Esophagus muscularis mucosa (tissue), 4 donors: Measurements from ENCODE around the gene SLC35A3. TPM values are rescaled to one million over a fixed set of nuclear protein-coding genes. Genes with fewer than 3 reads are reported as not detected.

Experiments
- DNase-seq: peaks from one replicate; pipeline ENCODE4 v3.0.0-alpha.2; 2017; ENCODE audit errors: extremely low spot score
- H3K27ac ChIP-seq, 4 donors: fragments of 200-600 bp; sonication (generic); replicated peaks in 1 of 4; 1 replicate in 3 of 4; 2 replicates in 1 of 4; pipeline ENCODE4 v1.5.1; 2016 to 2019; ENCODE audit warnings: mild to moderate bottlenecking in 1 of 4
- H3K27me3 ChIP-seq, 4 donors: fragments of 200-600 bp; sonication (generic); one replicate each; pipeline versions ENCODE4 v1.5.1 to v1.6.0; 2016 to 2019
- H3K36me3 ChIP-seq, 4 donors: fragments of 200-600 bp; sonication (generic); one replicate each; pipeline ENCODE4 v1.5.1; 2016 to 2019
- H3K4me1 ChIP-seq, 4 donors: fragments of 200-600 bp; sonication (generic); one replicate each; pipeline ENCODE4 v1.5.1; 2016 to 2019
- H3K4me3 ChIP-seq, 4 donors: fragments of 200-600 bp; sonication (generic); 1 replicate in 2 of 4; 2 replicates in 2 of 4; pipeline ENCODE4 v1.5.1; 2016 to 2019; ENCODE audit warnings: mild to moderate bottlenecking in 4 of 4, moderate library complexity in 1 of 4
- H3K9me3 ChIP-seq, 4 donors: fragments of 200-600 bp; sonication (generic); 1 replicate in 3 of 4; 2 replicates in 1 of 4; pipeline ENCODE4 v1.5.1; 2016 to 2019
- EP300 ChIP-seq: sonication (generic); formaldehyde crosslinking; IDR thresholded peaks from one replicate; pipeline ENCODE4 v1.6.1; 2017; ENCODE audit warnings: antibody characterized with exemption
- POLR2A ChIP-seq: fragments of 450-650 bp; IDR thresholded peaks from one replicate; pipeline ENCODE4 v1.6.1; 2017; ENCODE audit warnings: antibody characterized with exemption, moderate library complexity, mild to moderate bottlenecking, low read depth
- POLR2AphosphoS5 ChIP-seq, 2 donors: sonication (generic); formaldehyde crosslinking; IDR thresholded peaks; one replicate each; pipeline ENCODE4 v1.6.1; 2017; ENCODE audit warnings: antibody characterized with exemption in 2 of 2
- WGBS: methylation state at CpG from one replicate; pipeline ENCODE4 v1.1.5; 2018; 5-methylcytosine and 5-hydroxymethylcytosine counted together
- intact Hi-C: fragments of 100-400 bp; cut with DNase I; formaldehyde crosslinking; loops from one replicate; pipeline ENCODE4 v1.15.1; 2023
- total RNA-seq, 4 donors: library from RNA; depleted of rRNA; stranded (reverse); fragments of >200 nt; gene quantifications; one replicate each; pipeline versions ENCODE4 v1.1.0 to v1.2.1, GENCODE V29; 2016
- TF ChIP-seq, protein P1 (sequence below), 3 experiments: fragments of 200-600 bp in 2 of 3; fragments of 450-650 bp in 1 of 3; sonication (generic) in 2 of 3; IDR thresholded peaks; one replicate each; pipeline ENCODE4 v1.5.1; 2017 to 2019; ENCODE audit warnings: antibody characterized with exemption in 3 of 3, mild to moderate bottlenecking in 2 of 3, moderate library complexity in 1 of 3

SLC35A3 gene
- total RNA-seq, 4 donors from 2014 or later = 16.8 to 24.6 (median 22.9) TPM

DNA sequence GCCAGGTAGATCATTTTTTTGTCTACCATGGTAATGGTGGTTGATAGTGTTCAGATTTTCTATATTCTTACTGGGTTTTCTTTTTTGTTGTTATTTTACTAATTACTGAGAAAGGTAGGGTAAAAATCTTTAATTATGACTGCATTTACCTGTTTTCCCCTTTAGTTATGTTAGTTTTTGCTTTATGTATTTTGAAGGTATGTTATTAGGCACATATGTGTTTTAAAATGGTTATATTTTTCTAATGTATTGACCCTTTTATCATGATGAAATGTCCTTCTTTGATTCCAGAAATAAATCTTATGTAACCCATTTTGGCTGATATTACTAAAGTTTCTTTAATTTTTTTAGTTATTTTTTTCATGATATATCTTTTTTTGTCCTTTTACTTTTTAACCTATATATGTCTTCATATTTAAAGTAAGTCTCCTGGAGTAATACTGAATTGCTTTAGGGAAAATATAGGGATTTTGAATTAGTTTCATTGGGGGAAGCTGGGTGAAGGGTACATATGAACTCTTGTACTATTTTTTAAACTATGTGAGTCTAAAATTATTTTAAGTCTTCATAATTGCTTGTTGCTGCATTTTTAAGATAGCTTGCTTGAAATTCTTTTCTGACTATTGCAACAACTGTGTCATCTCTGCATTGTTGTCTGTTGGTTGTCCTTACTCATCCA lies 22.4 kb downstream of the SLC35A3 start:
- DNase-seq = no peak
- H3K4me1 ChIP-seq = peaks cover 0 to 5% (median 1%) of the 10 kb centered on the region in 4 donors
- H3K36me3 ChIP-seq = peaks cover 0 to 23% (median 12%) of the 10 kb centered on the region in 4 donors
- intact Hi-C loops = no loop called here
- H3K4me3 ChIP-seq = no peak overlapping the region
- H3K9me3 ChIP-seq = peaks cover 0 to 13% (median 2%) of the 10 kb centered on the region in 4 donors
- TF ChIP-seq POLR2A (no peak), POLR2AphosphoS5 (IDR thresholded peaks at IDR 0.05) (no peak), EP300 (no peak)
- TF ChIP-seq, protein P1, sequence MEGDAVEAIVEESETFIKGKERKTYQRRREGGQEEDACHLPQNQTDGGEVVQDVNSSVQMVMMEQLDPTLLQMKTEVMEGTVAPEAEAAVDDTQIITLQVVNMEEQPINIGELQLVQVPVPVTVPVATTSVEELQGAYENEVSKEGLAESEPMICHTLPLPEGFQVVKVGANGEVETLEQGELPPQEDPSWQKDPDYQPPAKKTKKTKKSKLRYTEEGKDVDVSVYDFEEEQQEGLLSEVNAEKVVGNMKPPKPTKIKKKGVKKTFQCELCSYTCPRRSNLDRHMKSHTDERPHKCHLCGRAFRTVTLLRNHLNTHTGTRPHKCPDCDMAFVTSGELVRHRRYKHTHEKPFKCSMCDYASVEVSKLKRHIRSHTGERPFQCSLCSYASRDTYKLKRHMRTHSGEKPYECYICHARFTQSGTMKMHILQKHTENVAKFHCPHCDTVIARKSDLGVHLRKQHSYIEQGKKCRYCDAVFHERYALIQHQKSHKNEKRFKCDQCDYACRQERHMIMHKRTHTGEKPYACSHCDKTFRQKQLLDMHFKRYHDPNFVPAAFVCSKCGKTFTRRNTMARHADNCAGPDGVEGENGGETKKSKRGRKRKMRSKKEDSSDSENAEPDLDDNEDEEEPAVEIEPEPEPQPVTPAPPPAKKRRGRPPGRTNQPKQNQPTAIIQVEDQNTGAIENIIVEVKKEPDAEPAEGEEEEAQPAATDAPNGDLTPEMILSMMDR (IDR thresholded peaks at IDR 0.05) = no peak
- no peaks in the 10 kb centered on the region for H3K27me3 ChIP-seq
- no peak overlapping the region for H3K27ac ChIP-seq

- 87% methylated on average over 3 of the region's 3 CpGs for WGBS
- intact Hi-C loops = no loop called here
- TF ChIP-seq POLR2AphosphoS5 (IDR thresholded peaks at IDR 0.05) (no peak), POLR2A (no peak), EP300 (no peak)
- TF ChIP-seq, protein P1 (IDR thresholded peaks at IDR 0.05) = no peak
- H3K27me3 ChIP-seq = no peaks in the 10 kb centered on the region
- peaks cover 0 to 23% (median 12%) of the 10 kb centered on the region in 4 donors for H3K36me3 ChIP-seq
- H3K4me3 ChIP-seq = no peak overlapping the region
- no peak for DNase-seq
- H3K4me1 ChIP-seq = no peaks in the 10 kb centered on the region
- H3K9me3 ChIP-seq = peaks cover 0 to 13% (median 2%) of the 10 kb centered on the region in 4 donors
- H3K27ac ChIP-seq = no peak overlapping the region
Measured at GRCh38 chr1:99992760-99993467, 23.1 kb downstream of the SLC35A3 start.

- Histone ChIP-seq H3K4me1 (no peaks in the 10 kb centered on the region), H3K36me3 (peaks cover 0 to 29% (median 12%) of the 10 kb centered on the region in 4 donors), H3K27me3 (no peaks in the 10 kb centered on the region), H3K4me3 (no peak overlapping the region), H3K27ac (no peak overlapping the region), H3K9me3 (peaks cover 0 to 13% (median 2%) of the 10 kb centered on the region in 4 donors)
- intact Hi-C loops = no loop called here
- WGBS = 97% methylated on average over 5 of the region's 5 CpGs
- TF ChIP-seq, protein P1 (IDR thresholded peaks at IDR 0.05) = no peak
- DNase-seq = no peak
Measured at GRCh38 chr1:99993468-99993845, 23.7 kb downstream of the SLC35A3 start.

- Histone ChIP-seq H3K36me3 (peaks cover 0 to 30% (median 12%) of the 10 kb centered on the region in 4 donors), H3K4me3 (no peak overlapping the region), H3K4me1 (no peaks in the 10 kb centered on the region), H3K27me3 (no peaks in the 10 kb centered on the region), H3K27ac (no peak overlapping the region), H3K9me3 (peaks cover 0 to 13% (median 2%) of the 10 kb centered on the region in 4 donors)
- TF ChIP-seq, protein P1 (IDR thresholded peaks at IDR 0.05) = no peak
- no peak for TF ChIP-seq POLR2A
- no peak for TF ChIP-seq EP300
- no peak for TF ChIP-seq POLR2AphosphoS5 (IDR thresholded peaks at IDR 0.05)
- no peak for DNase-seq
- intact Hi-C loops = no loop called here
- 61% methylated on average over 3 of the region's 3 CpGs for WGBS
Measured at GRCh38 chr1:99994496-99994895, 24.7 kb downstream of the SLC35A3 start.
